DMS 273 (cell line): ENCODE results near the gene PTGER4.
"Not testable (repeated sequence)": the region's sequence is repeated elsewhere in the genome, so short reads cannot be mapped to it uniquely, and the experiment has no call there.

ENCODE experiments used
- DNase-seq: peaks from one replicate; lab custom pipeline; 2025; ENCODE audit not compliant: unreplicated experiment; lab: John Stamatoyannopoulos, UW

PTGER4 gene

DNA sequence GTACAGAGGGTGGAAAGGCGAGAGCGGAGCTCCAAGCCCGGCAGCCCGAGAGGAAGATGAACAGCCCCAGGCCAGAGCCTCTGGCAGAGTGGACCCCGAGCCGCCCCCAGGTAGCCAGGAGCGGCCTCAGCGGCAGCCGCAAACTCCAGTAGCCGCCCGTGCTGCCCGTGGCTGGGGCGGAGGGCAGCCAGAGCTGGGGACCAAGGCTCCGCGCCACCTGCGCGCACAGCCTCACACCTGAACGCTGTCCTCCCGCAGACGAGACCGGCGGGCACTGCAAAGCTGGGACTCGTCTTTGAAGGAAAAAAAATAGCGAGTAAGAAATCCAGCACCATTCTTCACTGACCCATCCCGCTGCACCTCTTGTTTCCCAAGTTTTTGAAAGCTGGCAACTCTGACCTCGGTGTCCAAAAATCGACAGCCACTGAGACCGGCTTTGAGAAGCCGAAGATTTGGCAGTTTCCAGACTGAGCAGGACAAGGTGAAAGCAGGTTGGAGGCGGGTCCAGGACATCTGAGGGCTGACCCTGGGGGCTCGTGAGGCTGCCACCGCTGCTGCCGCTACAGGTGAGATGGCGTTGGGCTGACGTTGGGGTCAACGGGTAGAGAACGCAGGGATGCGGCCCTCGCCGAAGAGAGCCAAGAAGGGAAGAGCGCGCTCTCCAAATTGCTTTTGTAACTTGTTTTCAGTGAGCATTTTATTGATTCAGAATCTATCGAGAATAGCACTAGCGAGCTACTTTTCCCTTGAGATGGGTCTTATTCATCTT lies at the start of gene PTGER4:
Gene PTGER4, plus strand, starts transcription at position 3 of the 769 bp plus-strand sequence. CDS start 1,079 bp downstream, outside the sequence.
- DNase-seq = peak; percentile 46

- no peak for DNase-seq
Measured at GRCh38 chr5:40630126-40630525, 49.6 kb upstream of the PTGER4 start.

DNA sequence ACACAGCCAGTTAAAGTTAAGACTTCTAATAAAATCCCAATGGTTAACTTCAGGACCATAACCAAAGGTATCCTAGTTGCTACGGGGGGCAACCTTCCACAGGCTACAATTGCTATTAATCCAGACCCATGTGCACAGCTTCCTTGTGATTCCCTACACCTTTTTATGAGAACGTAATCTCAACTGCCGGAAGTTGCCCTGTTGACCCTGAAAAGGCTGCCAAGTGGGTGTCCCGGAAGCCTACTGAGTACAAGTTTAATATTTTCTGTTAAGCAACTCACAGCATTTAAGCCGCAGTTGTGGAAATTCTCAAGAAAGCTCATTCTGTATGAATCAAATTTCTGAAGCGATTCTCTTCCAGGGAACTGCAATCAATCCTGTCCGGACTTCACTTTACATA lies 48.5 kb upstream of the PTGER4 start:
- no peak for DNase-seq

- no peak for DNase-seq
Measured at GRCh38 chr5:40634154-40634553, 45.6 kb upstream of the PTGER4 start.

DNA sequence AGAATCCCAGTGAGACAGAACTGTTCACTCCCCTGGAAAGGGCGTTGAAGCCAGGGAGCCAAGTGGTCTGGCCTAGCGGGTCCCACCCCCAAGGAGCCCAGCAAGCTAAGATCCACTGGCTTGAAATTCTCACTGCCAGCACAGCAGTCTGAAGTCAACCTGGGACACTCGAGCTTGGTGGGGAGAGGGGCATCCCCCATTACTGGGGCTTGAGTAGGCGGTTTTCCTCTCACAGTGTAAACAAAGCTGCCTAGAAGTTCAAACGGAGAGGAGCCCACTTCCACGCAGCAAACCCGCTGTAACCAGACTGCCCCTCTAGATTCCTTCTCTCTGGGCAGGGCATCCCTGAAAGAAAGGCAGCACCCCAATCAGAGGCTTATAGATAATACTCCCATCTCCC lies 45.1 kb upstream of the PTGER4 start:
- DNase-seq = no peak

- DNase-seq = not testable (repeated sequence)
Measured at GRCh38 chr5:40639531-40639930, 40.2 kb upstream of the PTGER4 start.

GRCh38 chr5:40646266-40646665 lies 33.4 kb upstream of the PTGER4 start:
- no peak for DNase-seq

DNA sequence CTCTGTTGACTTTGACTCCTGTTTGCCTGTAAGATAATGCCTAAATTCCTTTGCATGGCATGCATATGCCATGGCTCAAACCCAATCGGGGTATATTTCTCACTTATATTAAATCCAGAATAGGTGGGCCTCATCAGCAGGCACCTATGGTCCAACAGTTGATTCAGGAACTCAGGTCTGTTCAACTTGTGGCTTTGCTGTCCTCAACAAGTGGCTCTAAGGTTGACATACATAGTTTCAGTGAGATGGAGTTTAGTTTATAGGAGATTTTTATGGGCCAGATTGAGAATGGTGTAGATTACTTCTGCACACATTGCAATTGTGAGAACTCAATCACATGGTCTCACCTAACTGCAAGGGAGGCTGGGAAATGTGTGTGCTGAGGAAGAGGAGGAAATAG lies 31.6 kb upstream of the PTGER4 start:
- no peak for DNase-seq

- no peak for DNase-seq
Measured at GRCh38 chr5:40649463-40650030, 30.2 kb upstream of the PTGER4 start.

- no peak for DNase-seq
Measured at GRCh38 chr5:40651201-40651600, 28.5 kb upstream of the PTGER4 start.

DNA sequence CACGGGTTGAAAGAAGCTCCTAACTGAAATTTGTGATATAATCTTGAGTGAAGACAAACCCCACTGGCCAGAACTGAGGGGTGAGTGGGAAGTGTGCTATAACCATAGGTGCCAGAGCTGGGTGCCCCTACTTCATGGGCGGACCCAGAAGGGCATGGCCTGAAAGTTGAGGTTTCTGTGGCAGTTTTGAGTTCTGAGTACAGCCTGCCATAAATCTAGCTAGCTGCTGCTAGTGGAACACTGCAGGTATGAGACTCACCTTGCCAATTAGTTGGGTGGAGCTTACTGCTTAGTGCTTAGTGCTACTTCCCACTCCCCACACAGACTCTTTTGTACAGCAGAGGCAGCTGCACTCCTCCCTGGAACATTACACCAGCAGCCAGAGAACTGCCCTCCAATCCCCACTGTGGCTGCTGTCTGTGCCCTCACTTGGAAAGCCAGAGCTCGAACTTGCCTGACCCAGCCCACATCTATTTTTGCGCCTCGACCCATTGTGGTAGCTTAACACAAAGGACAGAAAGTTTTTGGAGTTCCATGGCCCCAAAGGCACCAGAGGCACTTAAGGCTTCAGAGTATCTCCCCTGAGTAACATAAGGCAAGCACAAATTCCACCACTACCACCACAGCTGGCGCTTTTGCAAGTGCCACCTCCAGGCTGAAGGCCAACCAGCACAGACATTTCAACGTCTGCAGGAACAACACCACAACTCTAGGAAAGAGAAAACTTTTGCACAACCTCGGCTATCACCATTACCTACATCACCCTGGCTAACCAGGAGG lies 27.1 kb upstream of the PTGER4 start:
- no peak for DNase-seq

- DNase-seq = no peak
Measured at GRCh38 chr5:40653221-40654022, 26.3 kb upstream of the PTGER4 start.

DNA sequence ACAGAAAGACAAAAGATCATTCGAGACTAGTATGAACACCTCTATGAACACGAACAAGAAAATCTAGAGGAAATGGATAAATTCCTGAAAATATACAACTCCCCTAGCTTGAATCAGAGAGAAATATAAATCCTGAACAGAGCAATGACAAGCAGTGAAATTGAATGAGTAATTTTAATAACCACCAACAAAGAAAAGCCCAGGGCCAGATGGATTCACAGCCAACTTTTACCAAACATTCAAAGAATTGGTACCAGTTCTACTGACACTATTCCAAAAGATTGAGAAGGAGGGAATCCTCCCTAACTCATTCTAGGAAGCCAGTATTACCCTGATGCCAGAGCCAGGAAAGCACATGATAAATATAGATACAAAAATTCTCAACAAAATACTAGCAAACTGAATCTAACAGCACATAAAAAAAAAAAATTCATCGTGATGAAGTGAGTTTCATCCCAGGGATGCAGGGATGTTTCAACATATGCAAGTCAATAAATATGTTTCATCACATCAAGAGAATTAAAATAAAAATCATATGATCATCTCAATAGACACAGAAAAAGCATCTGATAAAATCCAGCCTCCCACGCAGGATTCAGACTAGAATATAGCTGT lies 25.2 kb upstream of the PTGER4 start:
- DNase-seq = no peak

DNA sequence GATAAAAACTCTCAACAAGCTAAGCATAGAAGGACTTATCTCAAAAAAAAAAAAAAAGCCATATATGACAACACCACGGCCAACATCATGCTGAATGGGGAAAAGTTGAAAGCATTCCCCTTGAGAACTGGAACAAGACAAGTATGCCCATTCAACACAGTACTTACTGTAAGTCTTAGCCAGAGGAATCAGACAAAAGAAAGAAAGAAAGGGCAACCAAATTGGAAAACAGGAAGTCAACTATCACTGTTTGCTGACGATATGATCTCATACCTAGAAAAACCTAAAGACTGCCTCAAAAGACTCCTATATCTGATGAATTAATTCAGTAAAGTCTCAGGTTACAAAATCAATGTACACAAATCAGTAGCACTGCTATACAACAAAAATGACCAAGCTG lies 24.6 kb upstream of the PTGER4 start:
- DNase-seq = no peak

DNA sequence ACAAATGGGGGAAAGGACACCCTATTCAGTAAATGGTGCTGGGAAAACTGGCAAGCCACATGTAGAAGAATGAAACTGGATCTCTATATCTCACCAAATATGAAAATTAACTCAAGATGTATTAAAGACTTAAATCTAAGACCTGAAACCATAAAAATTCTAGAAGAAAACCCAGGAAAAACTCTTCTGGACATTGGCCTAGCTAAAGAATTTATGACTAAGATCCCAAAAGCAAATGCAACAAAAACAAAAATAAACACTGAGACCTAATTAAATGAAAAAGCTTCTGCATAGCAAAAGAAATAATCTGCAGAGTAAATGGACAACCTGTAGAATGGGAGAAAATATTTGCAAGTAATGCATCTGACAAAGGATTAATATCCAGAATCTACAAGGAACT lies 23.6 kb upstream of the PTGER4 start:
- not testable (repeated sequence) for DNase-seq

GRCh38 chr5:40656766-40657165 lies 22.9 kb upstream of the PTGER4 start:
- DNase-seq = no peak

DNA sequence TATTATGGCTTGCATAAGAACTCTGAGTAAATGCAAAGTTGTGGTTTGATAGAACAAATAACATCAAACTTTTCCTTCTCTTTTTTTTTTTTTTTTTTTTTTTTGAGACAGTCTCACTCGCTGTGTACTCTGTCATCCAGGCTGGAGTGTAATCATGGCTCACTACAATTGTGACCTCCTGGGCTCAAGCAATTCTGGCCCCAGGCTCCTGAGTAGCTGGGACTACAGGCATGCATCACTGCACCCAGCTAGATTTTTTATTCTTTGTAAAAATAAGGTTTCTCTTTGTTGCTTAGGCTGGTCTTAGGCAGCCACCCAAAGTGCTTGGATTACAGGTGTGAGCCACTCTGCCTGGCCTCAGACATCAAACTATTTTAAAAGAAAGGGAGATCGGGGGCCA lies 19.0 kb upstream of the PTGER4 start:
- DNase-seq = no peak

DNA sequence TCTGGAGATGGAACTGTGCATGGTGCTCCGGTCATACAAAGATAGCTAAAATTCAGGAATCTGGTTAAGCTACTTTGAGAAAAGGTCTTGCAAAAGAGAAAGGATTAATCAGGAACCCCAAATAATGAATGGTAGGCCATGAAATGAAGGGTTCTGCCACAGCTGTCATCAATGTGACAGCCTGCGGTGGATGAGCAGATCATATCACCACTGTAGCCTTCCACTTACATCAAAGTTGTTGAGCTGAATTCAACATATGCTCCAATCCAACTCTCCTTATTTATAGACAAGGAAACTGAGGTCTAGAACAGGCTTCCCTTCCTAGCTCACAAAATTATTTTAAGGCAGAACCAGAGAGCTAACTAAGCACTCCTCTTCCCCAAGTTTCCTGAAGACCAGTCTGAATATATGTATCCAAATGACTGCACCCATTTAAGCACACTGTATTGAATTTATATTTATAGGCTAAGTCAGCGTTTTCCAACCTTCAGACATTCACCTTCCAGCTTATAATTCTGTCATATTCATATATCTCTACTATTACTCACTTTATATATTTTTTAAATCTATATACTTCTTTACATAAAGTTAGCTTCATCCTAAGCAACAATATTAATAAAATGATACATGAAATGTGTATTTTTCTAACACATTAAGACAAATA lies 13.9 kb upstream of the PTGER4 start:
- no peak for DNase-seq

DNA sequence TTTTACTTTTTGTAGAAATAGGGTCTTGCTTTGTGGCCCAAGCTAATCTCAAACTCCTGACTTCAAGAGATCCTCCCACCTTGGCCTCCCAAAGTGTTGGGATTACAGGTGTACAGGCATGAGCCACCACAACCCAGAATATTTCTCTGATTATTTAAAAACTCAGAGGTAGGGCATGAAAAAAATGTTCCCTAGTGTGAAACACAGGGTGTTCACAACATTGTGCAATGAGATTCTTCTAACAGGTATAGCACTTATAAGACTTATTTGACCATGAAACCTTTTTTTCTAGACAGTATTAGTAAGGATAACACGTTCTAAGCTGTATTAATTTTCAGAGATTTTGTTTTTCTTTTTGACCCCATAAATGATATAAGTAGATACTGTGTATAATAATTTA lies 13.1 kb upstream of the PTGER4 start:
- no peak for DNase-seq

GRCh38 chr5:40667161-40667663 lies 12.5 kb upstream of the PTGER4 start:
- DNase-seq = no peak
